H1 (cell line): ENCODE data around the gene PLD2. TPM values are rescaled to one million over a fixed set of nuclear protein-coding genes. Genes with fewer than 3 reads are reported as not detected.
"Not testable (repeated sequence)": the region's sequence is repeated elsewhere in the genome, so short reads cannot be mapped to it uniquely, and the experiment has no call there.

Experiments used
- CTCF ChIA-PET: fragments of 300-600 bp; sonication (Branson Sonifier 250); formaldehyde crosslinking; loops from one replicate; lab custom pipeline; 2021; ENCODE audit not compliant: partially characterized antibody; lab: Charles Lee
- POLR2A ChIA-PET: fragments of 300-600 bp; sonication (Branson Sonifier 250); formaldehyde crosslinking; loops from one replicate; lab custom pipeline; 2021; ENCODE audit warnings: inconsistent platforms; ENCODE audit not compliant: partially characterized antibody; lab: Charles Lee
- DNase-seq, 2 experiments: peaks; one replicate each; pipeline versions ENCODE4 v3.0.0 to v3.0.0-alpha.2; 2010 to 2022; ENCODE audit warnings: low spot score in 2 of 2, low read depth in 1 of 2, mixed read lengths in 1 of 2
- FAIRE-seq: peaks from 2 replicates; lab custom pipeline; 2011; peaks lifted over from hg19 to GRCh38; lab: Jason Lieb, UNC
- H2AFZ ChIP-seq: 2 replicates; pipeline ENCODE4 v1.8.1; 2012; ENCODE audit warnings: low read length, inconsistent platforms
- H2AK5ac ChIP-seq: 2 replicates; pipeline ENCODE4 v1.6.1; 2013; ENCODE audit warnings: low read depth, low read length
- H2BK120ac ChIP-seq: replicated peaks from 2 replicates; pipeline ENCODE3; 2013; ENCODE audit warnings: low read depth, low read length, inconsistent platforms
- H2BK12ac ChIP-seq: 2 replicates; pipeline ENCODE4 v1.6.1; 2013; ENCODE audit warnings: low read depth, low read length
- H2BK15ac ChIP-seq: 2 replicates; pipeline ENCODE4 v1.6.1; 2013; ENCODE audit warnings: low read length
- H2BK20ac ChIP-seq: 2 replicates; pipeline ENCODE4 v1.6.1; 2013; ENCODE audit warnings: low read length
- H2BK5ac ChIP-seq: 2 replicates; pipeline ENCODE4 v1.6.1; 2013; ENCODE audit warnings: low read depth, low read length
- H3K14ac ChIP-seq: 2 replicates; pipeline ENCODE4 v1.6.1; 2013; ENCODE audit warnings: inconsistent platforms; ENCODE audit not compliant: insufficient read length
- H3K18ac ChIP-seq: 2 replicates; pipeline ENCODE4 v1.6.1; 2013; ENCODE audit warnings: low read length; ENCODE audit errors: extremely low read depth
- H3K23ac ChIP-seq: 2 replicates; pipeline ENCODE4 v1.6.1; 2013; ENCODE audit warnings: inconsistent platforms; ENCODE audit not compliant: insufficient read length
- H3K23me2 ChIP-seq: 2 replicates; pipeline ENCODE4 v1.6.1; 2013; ENCODE audit warnings: low read depth, low read length
- H3K27ac ChIP-seq: 2 replicates; pipeline ENCODE4 v1.6.1; 2011; ENCODE audit warnings: low read depth, low read length, inconsistent platforms
- H3K27me3 ChIP-seq, 4 experiments: replicated peaks in 1 of 4; 1 replicate in 1 of 4; 2 replicates in 3 of 4; pipeline versions ENCODE4 v1.6.1 to v1.8.1; 2011 to 2013; ENCODE audit warnings: low read length in 3 of 4, mild to moderate bottlenecking in 3 of 4, inconsistent platforms in 2 of 4, mixed read lengths in 2 of 4, moderate library complexity in 1 of 4; ENCODE audit not compliant: control insufficient read depth in 3 of 4, insufficient read depth in 3 of 4; ENCODE audit errors: extremely low read depth in 1 of 4
- H3K36me3 ChIP-seq, 4 experiments: 2 replicates each; pipeline versions ENCODE4 v1.6.1 to v1.8.1; 2011 to 2013; ENCODE audit warnings: mild to moderate bottlenecking in 4 of 4, low read length in 3 of 4, moderate library complexity in 2 of 4, control low read depth in 1 of 4, inconsistent platforms in 1 of 4; ENCODE audit not compliant: insufficient read depth in 4 of 4, control insufficient read depth in 2 of 4
- H3K4ac ChIP-seq: replicated peaks from 2 replicates; pipeline ENCODE3; 2013; ENCODE audit warnings: low read length, low read depth, mixed read lengths, inconsistent platforms; ENCODE audit not compliant: insufficient read length
- H3K4me1 ChIP-seq, 4 experiments: replicated peaks in 1 of 4; 1 replicate in 1 of 4; 2 replicates in 3 of 4; pipeline versions ENCODE4 v1.6.1 to v1.8.1; 2011 to 2013; ENCODE audit warnings: low read length in 3 of 4, inconsistent platforms in 2 of 4, mixed read lengths in 1 of 4; ENCODE audit not compliant: insufficient read depth in 4 of 4, control insufficient read depth in 3 of 4
- H3K4me2 ChIP-seq, 2 experiments: 2 replicates each; pipeline versions ENCODE4 v1.6.1 to v1.8.1; 2011 to 2013; ENCODE audit warnings: low read depth in 2 of 2, low read length in 2 of 2, control low read depth in 1 of 2, inconsistent platforms in 1 of 2, mild to moderate bottlenecking in 1 of 2; ENCODE audit not compliant: insufficient read depth in 1 of 2
- H3K4me3 ChIP-seq, 4 experiments: fragments of 200-600, 300-600 bp in 1 of 4; sonication (generic), shearing (Covaris generic), sonication (Bioruptor Twin) in 1 of 4; 2 replicates each; pipeline versions ENCODE4 v1.5.1 to v1.8.1; 2011 to 2016; ENCODE audit warnings: low read length in 4 of 4, low read depth in 3 of 4, control low read depth in 2 of 4, inconsistent platforms in 2 of 4, mild to moderate bottlenecking in 2 of 4, mixed read lengths in 1 of 4, moderate library complexity in 1 of 4; ENCODE audit not compliant: insufficient read depth in 2 of 4; ENCODE audit errors: extremely low read depth in 1 of 4
- H3K56ac ChIP-seq: replicated peaks from 2 replicates; pipeline ENCODE3; 2013; ENCODE audit warnings: low read depth, mild to moderate bottlenecking, mixed read lengths, low read length, inconsistent platforms; ENCODE audit not compliant: insufficient read length
- H3K79me1 ChIP-seq: 2 replicates; pipeline ENCODE4 v1.6.1; 2013; ENCODE audit warnings: low read depth, low read length, control low read depth
- H3K79me2 ChIP-seq, 2 experiments: 2 replicates each; pipeline versions ENCODE4 v1.6.1 to v1.8.1; 2012 to 2013; ENCODE audit warnings: low read length in 2 of 2, mild to moderate bottlenecking in 2 of 2, inconsistent platforms in 1 of 2; ENCODE audit not compliant: insufficient read depth in 2 of 2, control insufficient read depth in 1 of 2
- H3K9ac ChIP-seq, 4 experiments: replicated peaks in 1 of 4; 1 replicate in 1 of 4; 2 replicates in 3 of 4; pipeline versions ENCODE4 v1.6.1 to v1.8.1; 2011 to 2013; ENCODE audit warnings: low read depth in 3 of 4, low read length in 3 of 4, control low read depth in 2 of 4, mild to moderate bottlenecking in 2 of 4, moderate library complexity in 2 of 4, inconsistent platforms in 1 of 4; ENCODE audit errors: extremely low read depth in 1 of 4
- H3K9me3 ChIP-seq, 2 experiments: 2 replicates each; pipeline versions ENCODE4 v1.6.1 to v1.8.1; 2012 to 2013; ENCODE audit warnings: mild to moderate bottlenecking in 2 of 2, moderate library complexity in 2 of 2, control low read depth in 1 of 2, inconsistent platforms in 1 of 2, low read depth in 1 of 2, low read length in 1 of 2, mixed read lengths in 1 of 2; ENCODE audit not compliant: insufficient read depth in 2 of 2
- H4K20me1 ChIP-seq, 2 experiments: replicated peaks in 1 of 2; 2 replicates each; pipeline versions ENCODE3 to v1.8.1; 2011 to 2013; ENCODE audit warnings: inconsistent platforms in 2 of 2, low read length in 2 of 2, mild to moderate bottlenecking in 1 of 2; ENCODE audit not compliant: insufficient read depth in 2 of 2, control insufficient read depth in 1 of 2
- H4K5ac ChIP-seq: 2 replicates; pipeline ENCODE4 v1.6.1; 2013; ENCODE audit warnings: low read length, low read depth, mixed read lengths, inconsistent platforms; ENCODE audit not compliant: insufficient read length
- H4K8ac ChIP-seq: 2 replicates; pipeline ENCODE4 v1.8.0; 2013; ENCODE audit warnings: mild to moderate bottlenecking, moderate library complexity, low read length, inconsistent platforms; ENCODE audit not compliant: insufficient read depth; ENCODE audit errors: extremely low read depth
- H4K91ac ChIP-seq: replicated peaks from 2 replicates; pipeline ENCODE3; 2013; ENCODE audit warnings: low read length, mixed read lengths, inconsistent platforms; ENCODE audit not compliant: insufficient read length
- E2F6 ChIP-seq: IDR thresholded peaks from 2 replicates; pipeline ENCODE4 v1.6.1; 2012; ENCODE audit warnings: inconsistent platforms
- WGBS, 2 experiments: shearing (Covaris generic) in 1 of 2; methylation state at CpG; one replicate each; pipeline versions ENCODE4 v1.1.6 to v1.1.7; 2013 to 2015; ENCODE audit warnings: low lambda C conversion rate in 2 of 2, mixed read lengths in 2 of 2, inconsistent platforms in 1 of 2, low coverage in 1 of 2, missing lambda C conversion rate in 1 of 2; ENCODE audit not compliant: insufficient replicate concordance in 2 of 2, insufficient coverage in 1 of 2, insufficient read length in 1 of 2; ENCODE audit errors: extremely low coverage in 1 of 2, missing lambda C conversion rate in 1 of 2; 5-methylcytosine and 5-hydroxymethylcytosine counted together
- polyA plus RNA-seq, 7 experiments: library from polyadenylated mRNA; depleted of rRNA in 3 of 7; stranded (reverse) in 5 of 7; unstranded in 2 of 7; fragments of >200 nt in 5 of 7; fragments of 200-250 nt in 2 of 7; gene quantifications; 1 replicate in 5 of 7; 2 replicates in 1 of 7; 4 replicates in 1 of 7; pipeline versions ENCODE4 v1.2.1 to v1.2.3, GENCODE V29; 2011 to 2013; ENCODE audit warnings: missing spikeins in 2 of 7, mixed read lengths in 2 of 7
- total RNA-seq: library from RNA; stranded (reverse); fragmentation: NEBNext Ultra II Directional; extraction: Animal tissue kit (Norgen Biotek cat#: 25700); gene quantifications from 2 replicates; pipeline ENCODE4 v1.2.1, GENCODE V29; 2021

PLD2 gene
- total and polyA plus RNA-seq, 2 of the 8 experiments (the other 6 are each of a cell fraction or from before 2014, with no cell fraction given) = 44.3 to 48.4 TPM

- H3K4me2 ChIP-seq = peak overlapping the region; percentile 89 to 99
- H3K9me3 ChIP-seq, H2BK120ac ChIP-seq, H3K36me3 ChIP-seq, H3K18ac ChIP-seq, H2BK15ac ChIP-seq, H3K14ac ChIP-seq, H3K23ac ChIP-seq, H2AK5ac ChIP-seq, H3K23me2 ChIP-seq, DNase-seq, FAIRE-seq, H4K91ac ChIP-seq, H3K4me1 ChIP-seq, H4K5ac ChIP-seq, H2BK20ac ChIP-seq, H2AFZ ChIP-seq, H3K27me3 ChIP-seq, H3K4ac ChIP-seq, H4K20me1 ChIP-seq, H3K27ac ChIP-seq, H3K79me1 ChIP-seq, H2BK5ac ChIP-seq: not testable (repeated sequence)
- H3K56ac ChIP-seq = peak overlapping the region; percentile 73
- peak overlapping the region; percentile 64 to 85 (median 72) for H3K4me3 ChIP-seq
- WGBS, 2 experiments = 0% methylated on average over 11 of the region's 17 CpGs; no CpG with 5 or more reads in 1 of the 2 experiments
- POLR2A ChIA-PET = interaction anchor here (0.8 to 1.0 kb wide), 3 partner anchors 10 to 116 kb away, joined by 3 read pairs; partner anchors contain the start of gene PFN1
- H3K9ac ChIP-seq = peak overlapping the region in 2 of 4 experiments; percentile 45 to 56; a peak in 2 of 7 replicates
- peak; percentile 53; the same call in 1 of the 2 replicates for TF ChIP-seq E2F6
- CTCF ChIA-PET = interaction anchor here (1.3 kb wide), 1 partner anchor 19 kb away, joined by 3 read pairs; no protein-coding TSS in a partner anchor
- H4K8ac ChIP-seq = 0 out of 2 replicates have a peak overlapping the region, but pooled peaks have one; percentile 91
- peaks cover 0 to 39% of the 10 kb centered on the region in 2 experiments; a peak in 3 of 4 replicates for H3K79me2 ChIP-seq
- H2BK12ac ChIP-seq = peak overlapping the region; percentile 17; the same call in 1 of the 2 replicates
Observed at GRCh38 chr17:4832829-4833177, 25.9 kb downstream of the PLD2 start.
